Mucosa of stomach (tissue), 1 donor: Measurements from ENCODE around the gene C12orf43.

Experiments used
- H3K27me3 ChIP-seq: one replicate; pipeline ENCODE4 v1.7.0; 2013; ENCODE audit warnings: mild to moderate bottlenecking, low read length; ENCODE audit not compliant: control insufficient read depth, insufficient read depth
- H3K36me3 ChIP-seq: one replicate; pipeline ENCODE4 v1.7.0; 2013; ENCODE audit warnings: low read length; ENCODE audit not compliant: control insufficient read depth, insufficient read depth
- H3K4me1 ChIP-seq: one replicate; pipeline ENCODE4 v1.7.0; 2013; ENCODE audit warnings: mild to moderate bottlenecking, low read length; ENCODE audit not compliant: control insufficient read depth, insufficient read depth
- H3K4me3 ChIP-seq: one replicate; pipeline ENCODE4 v1.7.0; 2013; ENCODE audit warnings: low read length
- H3K9ac ChIP-seq: one replicate; pipeline ENCODE4 v1.7.0; 2013; ENCODE audit warnings: mild to moderate bottlenecking, low read length, moderate library complexity
- H3K9me3 ChIP-seq: one replicate; pipeline ENCODE4 v1.7.0; 2013; ENCODE audit warnings: mild to moderate bottlenecking, low read length, moderate library complexity; ENCODE audit not compliant: control insufficient read depth
- donor health status: Pancreatic carcinoma.

The C12orf43 gene

GRCh38 chr12:121023799-121024198 is 7.5 kb upstream of the C12orf43 start:
- Histone ChIP-seq H3K4me1 (peaks cover 56% of the 10 kb centered on the region), H3K9ac (no peak overlapping the region), H3K36me3 (no peaks in the 10 kb centered on the region), H3K9me3 (no peaks in the 10 kb centered on the region), H3K4me3 (no peak overlapping the region), H3K27me3 (no peaks in the 10 kb centered on the region)

- no peaks in the 10 kb centered on the region for H3K36me3 ChIP-seq
- no peak overlapping the region for H3K4me3 ChIP-seq
- peaks cover 56% of the 10 kb centered on the region for H3K4me1 ChIP-seq
- H3K9ac ChIP-seq, result no peak overlapping the region
- no peaks in the 10 kb centered on the region for H3K27me3 ChIP-seq
- no peaks in the 10 kb centered on the region for H3K9me3 ChIP-seq
Observed at GRCh38 chr12:121022713-121023112, 6.4 kb upstream of the C12orf43 start.

GRCh38 chr12:121021754-121022153 is 5.5 kb upstream of the C12orf43 start:
- H3K9me3 ChIP-seq, result no peaks in the 10 kb centered on the region
- H3K36me3 ChIP-seq, result no peaks in the 10 kb centered on the region
- no peak overlapping the region for H3K9ac ChIP-seq
- H3K4me1 ChIP-seq, result peaks cover 51% of the 10 kb centered on the region
- H3K27me3 ChIP-seq, result no peaks in the 10 kb centered on the region
- H3K4me3 ChIP-seq, result no peak overlapping the region

- H3K4me1 ChIP-seq, result peaks cover 31% of the 10 kb centered on the region
- no peaks in the 10 kb centered on the region for H3K9me3 ChIP-seq
- no peak overlapping the region for H3K9ac ChIP-seq
- no peaks in the 10 kb centered on the region for H3K36me3 ChIP-seq
- H3K4me3 ChIP-seq, result no peak overlapping the region
- no peaks in the 10 kb centered on the region for H3K27me3 ChIP-seq
Observed at GRCh38 chr12:121018860-121019617, 2.8 kb upstream of the C12orf43 start.

- H3K36me3 ChIP-seq, result no peaks in the 10 kb centered on the region
- H3K9me3 ChIP-seq, result no peaks in the 10 kb centered on the region
- no peak overlapping the region for H3K9ac ChIP-seq
- H3K4me1 ChIP-seq, result peaks cover 23% of the 10 kb centered on the region
- no peaks in the 10 kb centered on the region for H3K27me3 ChIP-seq
- no peak overlapping the region for H3K4me3 ChIP-seq
Observed at GRCh38 chr12:121017966-121018491, 1.7 kb upstream of the C12orf43 start.

GRCh38 chr12:121013715-121014114 is 2.6 kb downstream of the C12orf43 start:
- Histone ChIP-seq H3K9me3 (no peaks in the 10 kb centered on the region), H3K27me3 (no peaks in the 10 kb centered on the region), H3K9ac (no peak overlapping the region), H3K4me1 (peaks cover 5% of the 10 kb centered on the region), H3K4me3 (no peak overlapping the region), H3K36me3 (no peaks in the 10 kb centered on the region)

- H3K27me3 ChIP-seq, result no peaks in the 10 kb centered on the region
Observed at GRCh38 chr12:121011820-121012219, 4.5 kb downstream of the C12orf43 start.

GRCh38 chr12:121010860-121011259 is 5.4 kb downstream of the C12orf43 start:
- Histone ChIP-seq H3K9ac (no peak overlapping the region), H3K27me3 (no peaks in the 10 kb centered on the region), H3K36me3 (no peaks in the 10 kb centered on the region), H3K4me3 (no peak overlapping the region), H3K9me3 (no peaks in the 10 kb centered on the region), H3K4me1 (peaks cover 4% of the 10 kb centered on the region)

More at GRCh38 chr12:121011820-121012219, 4.5 kb downstream of the C12orf43 start:
- Histone ChIP-seq H3K4me1 (peaks cover 5% of the 10 kb centered on the region), H3K9ac (no peak overlapping the region), H3K36me3 (no peaks in the 10 kb centered on the region), H3K4me3 (no peak overlapping the region), H3K9me3 (no peaks in the 10 kb centered on the region)

GRCh38 chr12:121009741-121010140 is 6.5 kb downstream of the C12orf43 start:
- H3K9me3 ChIP-seq, result no peaks in the 10 kb centered on the region
- H3K9ac ChIP-seq, result no peak overlapping the region
- H3K36me3 ChIP-seq, result no peaks in the 10 kb centered on the region
- no peaks in the 10 kb centered on the region for H3K4me1 ChIP-seq
- H3K4me3 ChIP-seq, result no peak overlapping the region
- no peaks in the 10 kb centered on the region for H3K27me3 ChIP-seq

- no peaks in the 10 kb centered on the region for H3K9me3 ChIP-seq
- no peaks in the 10 kb centered on the region for H3K36me3 ChIP-seq
- H3K4me3 ChIP-seq, result no peak overlapping the region
- no peaks in the 10 kb centered on the region for H3K27me3 ChIP-seq
- H3K4me1 ChIP-seq, result no peaks in the 10 kb centered on the region
- H3K9ac ChIP-seq, result no peak overlapping the region
Observed at GRCh38 chr12:121008347-121009098, 7.8 kb downstream of the C12orf43 start.

- no peak overlapping the region for H3K4me3 ChIP-seq
- H3K9me3 ChIP-seq, result no peaks in the 10 kb centered on the region
- H3K9ac ChIP-seq, result no peak overlapping the region
- H3K27me3 ChIP-seq, result no peaks in the 10 kb centered on the region
- H3K36me3 ChIP-seq, result no peaks in the 10 kb centered on the region
- H3K4me1 ChIP-seq, result peaks cover 9% of the 10 kb centered on the region
Observed at GRCh38 chr12:121005346-121005815, 10.9 kb downstream of the C12orf43 start.

- H3K36me3 ChIP-seq, result no peaks in the 10 kb centered on the region
- H3K27me3 ChIP-seq, result no peaks in the 10 kb centered on the region
- H3K9me3 ChIP-seq, result no peaks in the 10 kb centered on the region
- peaks cover 19% of the 10 kb centered on the region for H3K4me1 ChIP-seq
- no peak overlapping the region for H3K9ac ChIP-seq
- H3K4me3 ChIP-seq, result no peak overlapping the region
Observed at GRCh38 chr12:121004253-121004815, 12.0 kb downstream of the C12orf43 start.
